Fibroblast of lung (primary cell): ENCODE measurements around the gene GIT2.

Experiments used
- CTCF ChIP-seq, 2 donors: IDR thresholded peaks in 1 of 2; conservative IDR thresholded peaks in 1 of 2; 1 replicate in 1 of 2; 2 replicates in 1 of 2; pipeline ENCODE4 v1.5.1; 2011 to 2012; ENCODE audit warnings: low read length in 2 of 2, control low read depth in 1 of 2, inconsistent platforms in 1 of 2, low read depth in 1 of 2, mild to moderate bottlenecking in 1 of 2
- EZH2 ChIP-seq: IDR thresholded peaks from 2 replicates; pipeline ENCODE4 v1.5.1; 2012; ENCODE audit warnings: low read length, control low read depth, mild to moderate bottlenecking; ENCODE audit errors: missing control alignments

- no peak for TF ChIP-seq CTCF (conservative IDR thresholded peaks at IDR 0.05 in 1 of 2, IDR thresholded peaks at IDR 0.05 in 1 of 2; ENCODE audit: low read depth in 1 of 2, low read length in 2 of 2)
- no peak for TF ChIP-seq EZH2
These were observed 35.0 kb downstream of the GIT2 start for GRCh38 chr12:109961201-109961600.
